Parathyroid adenoma (tissue), 2 donors: ENCODE data around the gene LRP1B.

ENCODE experiments used
- H2AFZ ChIP-seq: fragments of 300-600 bp; sonication (generic); one replicate; pipeline ENCODE4 v1.7.0; 2017; ENCODE audit warnings: antibody characterized with exemption, mild to moderate bottlenecking
- H3K27ac ChIP-seq: fragments of 300-600 bp; sonication (generic); one replicate; pipeline ENCODE4 v1.7.0; 2017
- H3K27me3 ChIP-seq: fragments of 300-600 bp; sonication (generic); one replicate; pipeline ENCODE4 v1.7.0; 2017; ENCODE audit warnings: low read length; ENCODE audit not compliant: control insufficient read depth, insufficient read depth
- H3K36me3 ChIP-seq: fragments of 300-600 bp; sonication (generic); one replicate; pipeline ENCODE4 v1.7.0; 2017; ENCODE audit warnings: low read length; ENCODE audit not compliant: control insufficient read depth, insufficient read depth
- H3K4me1 ChIP-seq: fragments of 300-600 bp; sonication (generic); one replicate; pipeline ENCODE4 v1.7.0; 2017; ENCODE audit warnings: control low read depth
- H3K4me2 ChIP-seq: fragments of 300-600 bp; sonication (generic); one replicate; pipeline ENCODE4 v1.7.0; 2017; ENCODE audit warnings: low read length
- H3K4me3 ChIP-seq: fragments of 300-600 bp; sonication (generic); one replicate; pipeline ENCODE4 v1.7.0; 2017; ENCODE audit warnings: low read depth, low read length
- H3K79me2 ChIP-seq: fragments of 300-600 bp; sonication (generic); one replicate; pipeline ENCODE4 v1.7.0; 2017; ENCODE audit warnings: control low read depth
- H3K9ac ChIP-seq: fragments of 300-600 bp; sonication (generic); one replicate; pipeline ENCODE4 v1.7.0; 2017; ENCODE audit warnings: mild to moderate bottlenecking
- H3K9me3 ChIP-seq: fragments of 300-600 bp; sonication (generic); one replicate; pipeline ENCODE4 v1.7.0; 2017; ENCODE audit warnings: low read length; ENCODE audit not compliant: control insufficient read depth
- TF ChIP-seq, protein P1 (sequence below): fragments of 300-600 bp; sonication (generic); IDR thresholded peaks from one replicate; pipeline ENCODE4 v1.7.0; 2017; ENCODE audit warnings: antibody characterized with exemption, mild to moderate bottlenecking
- donor health status: primary hyperparathyroidism.

The LRP1B gene

DNA sequence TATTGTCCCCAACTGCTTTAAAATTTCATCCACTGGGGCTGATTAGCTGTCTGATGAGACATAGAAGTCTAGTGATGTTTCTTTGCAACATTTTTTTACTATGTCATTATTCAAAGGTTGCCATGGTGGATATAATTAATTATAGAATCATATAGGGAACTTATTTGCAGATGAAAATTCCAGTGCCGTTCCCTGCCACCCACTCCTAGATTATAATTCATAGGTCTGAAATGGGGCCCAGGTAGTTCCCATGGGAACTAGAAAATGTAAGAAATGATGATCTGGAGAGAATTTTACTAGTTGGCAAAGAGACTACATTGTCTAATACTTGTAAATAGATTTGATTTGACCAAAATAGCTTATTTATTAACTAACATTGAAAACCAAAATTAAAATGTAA, 1854.2 kb downstream of the LRP1B start:
- Histone ChIP-seq H2AFZ (no peak overlapping the region), H3K27ac (no peak overlapping the region), H3K4me1 (no peaks in the 10 kb centered on the region), H3K9ac (no peak overlapping the region), H3K4me3 (no peak overlapping the region), H3K9me3 (no peaks in the 10 kb centered on the region), H3K27me3 (no peaks in the 10 kb centered on the region), H3K36me3 (no peaks in the 10 kb centered on the region), H3K4me2 (no peak overlapping the region), H3K79me2 (no peaks in the 10 kb centered on the region)
- TF ChIP-seq, protein P1, sequence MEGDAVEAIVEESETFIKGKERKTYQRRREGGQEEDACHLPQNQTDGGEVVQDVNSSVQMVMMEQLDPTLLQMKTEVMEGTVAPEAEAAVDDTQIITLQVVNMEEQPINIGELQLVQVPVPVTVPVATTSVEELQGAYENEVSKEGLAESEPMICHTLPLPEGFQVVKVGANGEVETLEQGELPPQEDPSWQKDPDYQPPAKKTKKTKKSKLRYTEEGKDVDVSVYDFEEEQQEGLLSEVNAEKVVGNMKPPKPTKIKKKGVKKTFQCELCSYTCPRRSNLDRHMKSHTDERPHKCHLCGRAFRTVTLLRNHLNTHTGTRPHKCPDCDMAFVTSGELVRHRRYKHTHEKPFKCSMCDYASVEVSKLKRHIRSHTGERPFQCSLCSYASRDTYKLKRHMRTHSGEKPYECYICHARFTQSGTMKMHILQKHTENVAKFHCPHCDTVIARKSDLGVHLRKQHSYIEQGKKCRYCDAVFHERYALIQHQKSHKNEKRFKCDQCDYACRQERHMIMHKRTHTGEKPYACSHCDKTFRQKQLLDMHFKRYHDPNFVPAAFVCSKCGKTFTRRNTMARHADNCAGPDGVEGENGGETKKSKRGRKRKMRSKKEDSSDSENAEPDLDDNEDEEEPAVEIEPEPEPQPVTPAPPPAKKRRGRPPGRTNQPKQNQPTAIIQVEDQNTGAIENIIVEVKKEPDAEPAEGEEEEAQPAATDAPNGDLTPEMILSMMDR, result no peak

DNA sequence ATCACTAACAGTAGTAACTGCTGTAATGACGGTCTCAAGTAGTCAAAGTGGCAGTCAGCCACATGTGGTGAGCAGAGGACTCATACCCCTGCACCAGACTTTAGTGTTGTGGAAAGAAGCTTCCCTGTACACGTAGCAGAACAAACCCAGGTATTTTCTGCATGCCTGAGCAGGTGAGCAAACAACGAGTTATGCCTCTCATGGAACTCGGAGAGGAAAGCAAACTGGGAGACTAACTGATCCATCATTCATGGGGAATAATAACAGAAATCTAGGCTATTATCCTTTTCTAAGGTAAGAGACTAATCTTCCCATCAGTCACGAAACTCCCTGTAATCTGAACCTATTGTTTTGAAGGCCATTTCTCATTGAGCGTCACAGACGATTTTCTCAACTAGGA, 1855.4 kb downstream of the LRP1B start:
- Histone ChIP-seq H3K27ac (no peak overlapping the region), H3K36me3 (no peaks in the 10 kb centered on the region), H3K4me3 (no peak overlapping the region), H3K4me1 (no peaks in the 10 kb centered on the region), H3K9me3 (no peaks in the 10 kb centered on the region), H2AFZ (no peak overlapping the region), H3K27me3 (no peaks in the 10 kb centered on the region), H3K79me2 (no peaks in the 10 kb centered on the region), H3K9ac (no peak overlapping the region), H3K4me2 (no peak overlapping the region)
- TF ChIP-seq, protein P1, result no peak

DNA sequence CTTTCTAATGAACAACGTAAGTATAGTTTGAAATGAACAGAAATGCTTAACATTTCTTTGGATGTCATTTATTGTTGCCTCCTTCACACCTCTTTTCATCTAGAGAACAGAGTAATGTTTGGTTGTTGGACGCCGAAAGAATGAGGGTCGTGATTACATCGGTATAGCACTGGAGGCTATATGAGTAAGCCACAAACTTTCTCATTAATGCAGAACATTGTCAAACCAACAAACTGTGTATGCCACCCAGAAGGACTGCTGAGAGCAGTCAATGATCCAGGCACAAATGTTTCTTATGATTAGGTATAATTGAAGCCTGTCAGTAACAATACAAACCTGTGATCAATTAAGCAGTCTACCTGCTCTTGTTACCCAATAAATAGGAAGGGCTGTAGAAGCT, 1855.9 kb downstream of the LRP1B start:
- Histone ChIP-seq H3K9ac (no peak overlapping the region), H3K4me2 (no peak overlapping the region), H3K4me3 (no peak overlapping the region), H3K27ac (no peak overlapping the region), H3K9me3 (no peaks in the 10 kb centered on the region), H3K79me2 (no peaks in the 10 kb centered on the region), H3K36me3 (no peaks in the 10 kb centered on the region), H3K27me3 (no peaks in the 10 kb centered on the region), H2AFZ (no peak overlapping the region), H3K4me1 (no peaks in the 10 kb centered on the region)
- TF ChIP-seq, protein P1, result no peak

DNA sequence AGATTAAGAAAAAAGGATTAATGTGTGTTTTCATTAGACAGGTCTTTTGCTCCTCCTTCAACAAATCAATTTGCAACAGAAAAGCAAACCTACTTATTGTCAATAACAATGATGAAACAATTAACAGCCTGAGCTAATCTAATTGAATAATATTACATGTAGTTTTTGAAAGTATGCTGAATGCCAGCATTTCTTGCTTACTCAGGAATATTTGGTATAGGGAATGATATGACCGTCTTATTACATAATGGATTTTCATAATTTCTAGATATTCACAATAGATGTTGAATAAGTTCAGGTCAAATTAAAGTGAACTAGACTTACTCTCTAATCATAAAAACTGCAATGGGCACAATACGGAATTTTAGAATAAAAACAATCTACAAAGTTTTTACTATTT, 1856.9 kb downstream of the LRP1B start:
- Histone ChIP-seq H2AFZ (no peak overlapping the region), H3K9ac (no peak overlapping the region), H3K9me3 (no peaks in the 10 kb centered on the region), H3K79me2 (no peaks in the 10 kb centered on the region), H3K27me3 (no peaks in the 10 kb centered on the region), H3K36me3 (no peaks in the 10 kb centered on the region), H3K4me2 (no peak overlapping the region), H3K4me1 (no peaks in the 10 kb centered on the region), H3K27ac (no peak overlapping the region), H3K4me3 (no peak overlapping the region)
- TF ChIP-seq, protein P1, result no peak

DNA sequence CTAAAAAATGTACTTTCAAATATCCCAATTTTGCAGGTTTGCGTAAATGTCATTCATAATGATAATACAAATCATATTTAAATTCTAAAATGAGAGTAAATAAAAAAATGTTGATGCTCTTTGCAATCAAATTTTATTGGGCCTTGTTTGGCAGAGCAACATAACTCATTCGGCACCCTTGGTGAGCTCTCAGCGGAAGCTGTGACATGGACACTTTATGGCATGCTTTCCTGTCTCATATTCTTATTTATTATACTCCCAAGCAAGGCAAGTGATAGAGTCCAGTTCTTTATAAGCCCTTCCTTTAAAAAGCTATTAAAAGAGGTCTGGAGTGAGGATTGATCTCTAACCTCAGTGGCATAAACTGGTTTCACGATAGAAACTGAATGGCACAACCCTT, 1857.4 kb downstream of the LRP1B start:
- Histone ChIP-seq H2AFZ (no peak overlapping the region), H3K79me2 (no peaks in the 10 kb centered on the region), H3K27me3 (no peaks in the 10 kb centered on the region), H3K9ac (no peak overlapping the region), H3K36me3 (no peaks in the 10 kb centered on the region), H3K27ac (no peak overlapping the region), H3K9me3 (no peaks in the 10 kb centered on the region), H3K4me1 (no peaks in the 10 kb centered on the region), H3K4me2 (no peak overlapping the region), H3K4me3 (no peak overlapping the region)
- TF ChIP-seq, protein P1, result no peak
